Measurements from ENCODE around the gene KRT3. TPM values are rescaled to one million over a fixed set of nuclear protein-coding genes. Genes with fewer than 3 reads are reported as not detected.

KRT3 gene
- total RNA-seq, 2 experiments from 2014 or later = not detected

GRCh38 chr12:52813885-52814709 is 18.2 kb upstream of the KRT3 start, which contains the start of gene KRT4:
Gene KRT4 (minus strand): TSS chr12:52814116. CDS start chr12:52814058, 58 bp downstream.
- Mint-ChIP-seq H3K4me1 (peaks cover 8% of the 10 kb centered on the region), H3K36me3 (no peaks in the 10 kb centered on the region), H3K27me3 (no peaks in the 10 kb centered on the region), H3K9me3 (no peaks in the 10 kb centered on the region), H3K27ac (no peak within 1 kb of the TSS), H3K4me3 (no peak within 1 kb of the TSS)
- no peak for ATAC-seq (ENCODE audit: low read depth)
- POLR2A ChIA-PET = no interaction called here
- DNase-seq = no peak

DNA sequence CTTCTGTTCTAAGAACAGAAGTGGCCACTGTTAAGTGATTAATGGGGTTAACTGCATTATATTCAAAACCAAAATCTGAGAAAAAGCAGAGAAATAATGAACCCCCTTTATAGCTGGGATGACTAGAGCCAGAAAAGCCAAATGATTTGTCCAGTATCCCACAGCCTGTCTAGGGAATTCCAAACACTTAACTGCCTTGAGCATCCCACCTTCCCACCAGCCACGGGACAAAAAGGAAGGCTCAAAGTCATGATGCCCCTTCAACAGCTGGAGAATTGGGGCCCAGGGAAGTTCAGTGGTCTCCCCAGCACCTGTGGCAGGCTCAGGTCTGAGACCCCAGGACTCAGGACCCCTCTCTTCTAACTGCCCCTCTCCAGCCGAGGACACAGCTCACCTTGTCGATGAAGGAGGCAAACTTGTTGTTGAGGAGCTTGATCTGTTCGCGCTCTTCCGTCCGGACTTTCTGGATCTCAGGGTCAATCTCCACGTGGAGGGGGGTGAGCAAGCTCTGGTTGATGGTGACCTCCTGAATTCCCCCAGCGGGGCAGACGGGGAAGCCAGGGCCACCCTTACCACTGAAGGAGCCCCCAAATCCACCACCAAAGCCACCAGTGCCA is 17.4 kb upstream of the KRT3 start:
- DNase-seq (no peak), ATAC-seq (ENCODE audit: low read depth) (no peak)
- no peaks in the 10 kb centered on the region for H3K36me3 Mint-ChIP-seq
- no peak overlapping the region for H3K27ac Mint-ChIP-seq
- peaks cover 8% of the 10 kb centered on the region for H3K4me1 Mint-ChIP-seq
- POLR2A ChIA-PET = no interaction called here
- no peaks in the 10 kb centered on the region for H3K9me3 Mint-ChIP-seq
- no peak overlapping the region for H3K4me3 Mint-ChIP-seq
- H3K27me3 Mint-ChIP-seq = peaks cover 2% of the 10 kb centered on the region

- ATAC-seq (ENCODE audit: low read depth) = no peak
- Mint-ChIP-seq H3K36me3 (no peaks in the 10 kb centered on the region), H3K4me3 (no peak overlapping the region), H3K9me3 (no peaks in the 10 kb centered on the region), H3K27me3 (peaks cover 2% of the 10 kb centered on the region), H3K4me1 (peaks cover 4% of the 10 kb centered on the region), H3K27ac (no peak overlapping the region)
- DNase-seq = no peak
- POLR2A ChIA-PET = no interaction called here
Measured at GRCh38 chr12:52812749-52813148, 16.8 kb upstream of the KRT3 start.

- H3K4me3 Mint-ChIP-seq = no peak overlapping the region
- POLR2A ChIA-PET = no interaction called here
- no peak for ATAC-seq (ENCODE audit: low read depth)
Measured at GRCh38 chr12:52812073-52812400, 16.1 kb upstream of the KRT3 start.

DNA sequence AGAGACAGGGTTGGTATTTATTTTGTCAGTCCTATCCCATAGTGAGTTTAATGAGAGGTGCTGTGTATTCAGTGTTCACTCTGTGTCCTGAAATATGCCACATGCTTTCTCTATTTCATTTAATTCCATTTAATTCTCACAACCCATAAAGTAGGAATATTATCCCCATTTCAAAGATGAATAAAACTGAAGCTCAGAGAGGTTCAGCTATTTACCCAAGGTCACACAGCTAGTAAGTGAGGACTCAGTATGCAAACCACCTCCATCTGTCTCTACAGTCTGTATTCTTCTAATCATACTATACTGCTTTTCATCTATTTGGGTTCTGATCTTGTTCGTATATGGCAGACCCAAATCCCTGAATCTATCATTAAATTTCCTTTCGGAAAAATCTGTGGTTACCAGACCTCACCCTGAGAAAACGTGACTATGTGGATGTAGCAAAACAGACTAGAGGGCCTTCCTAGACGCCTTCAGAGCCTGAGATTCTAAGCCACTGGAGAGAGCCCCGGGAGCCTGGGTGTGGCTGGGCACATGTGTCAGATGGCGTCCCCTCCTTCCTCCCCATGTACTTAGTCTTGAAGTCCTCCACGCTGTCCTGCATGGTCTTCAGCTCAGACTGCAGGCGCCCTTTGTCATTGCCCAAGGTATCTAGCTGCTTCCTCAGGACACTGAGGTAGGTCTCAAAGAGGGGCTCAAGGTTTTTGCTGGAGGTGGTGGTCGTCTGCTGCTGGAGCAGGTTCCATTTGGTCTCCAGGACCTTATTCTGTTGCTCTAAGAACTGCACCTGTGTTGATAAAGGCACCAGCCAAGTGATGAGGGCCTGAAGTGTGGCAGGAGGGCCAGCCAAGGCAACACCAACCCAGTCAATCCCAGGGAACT is 15.5 kb upstream of the KRT3 start:
- DNase-seq (no peak), ATAC-seq (ENCODE audit: low read depth) (no peak)
- H3K27me3 Mint-ChIP-seq = peaks cover 2% of the 10 kb centered on the region
- no peaks in the 10 kb centered on the region for H3K9me3 Mint-ChIP-seq
- no peak overlapping the region for H3K27ac Mint-ChIP-seq
- no peak overlapping the region for H3K4me3 Mint-ChIP-seq
- POLR2A ChIA-PET = no interaction called here
- H3K4me1 Mint-ChIP-seq = no peaks in the 10 kb centered on the region
- no peaks in the 10 kb centered on the region for H3K36me3 Mint-ChIP-seq

More at GRCh38 chr12:52812073-52812400, 16.1 kb upstream of the KRT3 start:
- Mint-ChIP-seq H3K9me3 (no peaks in the 10 kb centered on the region), H3K27ac (no peak overlapping the region), H3K27me3 (peaks cover 2% of the 10 kb centered on the region), H3K36me3 (no peaks in the 10 kb centered on the region), H3K4me1 (no peaks in the 10 kb centered on the region)
- no peak for DNase-seq

DNA sequence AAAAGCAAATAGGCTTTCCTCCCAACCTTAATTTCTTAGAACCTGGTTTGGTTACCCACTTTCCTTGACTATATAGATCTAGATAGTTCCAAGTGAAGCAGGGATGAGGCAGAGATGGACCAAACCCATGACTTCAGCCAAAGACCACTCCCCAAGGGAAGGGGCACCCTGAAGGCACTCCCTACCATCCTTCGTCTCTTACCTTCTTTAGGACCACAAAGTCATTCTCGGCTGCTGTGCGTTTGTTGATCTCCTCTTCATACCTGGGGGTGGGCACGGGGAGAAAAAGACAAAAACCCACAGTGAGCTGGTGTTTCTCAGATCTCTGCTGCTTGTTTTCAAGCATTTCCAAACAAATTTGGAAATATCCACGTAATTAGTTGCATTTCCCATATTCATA is 14.6 kb upstream of the KRT3 start:
- H3K4me3 Mint-ChIP-seq = no peak overlapping the region
- H3K4me1 Mint-ChIP-seq = no peaks in the 10 kb centered on the region
- no peak for ATAC-seq (ENCODE audit: low read depth)
- POLR2A ChIA-PET = no interaction called here
- H3K27ac Mint-ChIP-seq = no peak overlapping the region
- no peaks in the 10 kb centered on the region for H3K9me3 Mint-ChIP-seq
- H3K27me3 Mint-ChIP-seq = peaks cover 5% of the 10 kb centered on the region
- no peak for DNase-seq
- H3K36me3 Mint-ChIP-seq = no peaks in the 10 kb centered on the region

DNA sequence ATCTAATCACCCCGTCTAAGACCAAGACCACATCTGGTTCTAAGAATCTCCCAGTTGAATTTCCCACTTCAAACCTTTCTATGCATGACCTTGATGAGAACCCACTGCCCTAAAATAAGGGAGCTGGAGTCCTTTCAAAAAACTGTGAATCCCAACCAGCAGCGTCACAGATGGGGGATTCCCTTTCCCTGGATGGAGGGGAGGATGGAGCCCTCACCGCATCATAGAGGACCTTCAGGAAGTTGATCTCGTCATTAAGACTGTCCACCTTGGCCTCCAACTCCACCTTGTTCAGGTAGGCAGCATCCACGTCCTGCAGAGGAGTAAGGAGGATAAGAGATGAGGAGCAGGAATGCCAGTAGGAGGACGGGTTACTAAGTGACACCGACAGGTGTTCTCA is 13.2 kb upstream of the KRT3 start:
- Mint-ChIP-seq H3K9me3 (no peaks in the 10 kb centered on the region), H3K27ac (no peak overlapping the region), H3K4me1 (no peaks in the 10 kb centered on the region), H3K27me3 (peaks cover 5% of the 10 kb centered on the region), H3K36me3 (no peaks in the 10 kb centered on the region), H3K4me3 (no peak overlapping the region)
- POLR2A ChIA-PET = no interaction called here
- no peak for DNase-seq
- ATAC-seq (ENCODE audit: low read depth) = no peak

DNA sequence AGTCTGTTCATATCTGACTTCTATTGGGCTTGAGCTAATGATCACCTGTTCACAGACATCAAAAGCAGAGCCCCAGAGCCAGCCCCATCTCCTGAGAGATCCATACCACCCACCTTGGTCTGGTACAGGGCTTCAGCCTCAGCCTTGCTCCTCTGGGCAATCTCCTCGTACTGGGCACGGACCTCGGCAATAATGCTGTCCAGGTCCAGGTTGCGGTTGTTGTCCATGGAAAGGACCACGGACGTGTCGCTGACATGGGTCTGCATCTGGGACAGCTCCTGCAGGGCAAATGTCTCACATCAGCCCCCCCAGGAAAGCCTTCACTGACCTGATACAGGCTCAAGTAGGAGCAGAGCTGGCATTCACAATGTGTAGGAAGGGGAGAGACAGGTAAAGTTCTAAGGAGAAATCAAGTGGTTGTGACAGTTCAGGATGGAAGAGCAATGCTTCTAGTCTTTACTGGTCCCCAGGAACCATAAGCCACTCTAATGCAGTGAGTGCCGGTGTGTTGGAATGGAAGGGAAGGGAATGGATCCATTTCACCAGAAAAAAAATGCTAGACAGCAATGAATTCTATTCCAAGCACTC is 12.8 kb upstream of the KRT3 start:
- Mint-ChIP-seq H3K36me3 (no peaks in the 10 kb centered on the region), H3K9me3 (no peaks in the 10 kb centered on the region), H3K27me3 (peaks cover 5% of the 10 kb centered on the region), H3K4me3 (no peak overlapping the region), H3K27ac (no peak overlapping the region), H3K4me1 (no peaks in the 10 kb centered on the region)
- no peak for ATAC-seq (ENCODE audit: low read depth)
- no peak for DNase-seq
- POLR2A ChIA-PET = no interaction called here

GRCh38 chr12:52807544-52808470 is 11.9 kb upstream of the KRT3 start:
- H3K27ac Mint-ChIP-seq = no peak overlapping the region
- peaks cover 5% of the 10 kb centered on the region for H3K27me3 Mint-ChIP-seq
- H3K9me3 Mint-ChIP-seq = no peaks in the 10 kb centered on the region
- H3K4me1 Mint-ChIP-seq = no peaks in the 10 kb centered on the region
- DNase-seq (no peak), ATAC-seq (ENCODE audit: low read depth) (no peak)
- H3K36me3 Mint-ChIP-seq = no peaks in the 10 kb centered on the region
- POLR2A ChIA-PET = no interaction called here
- no peak overlapping the region for H3K4me3 Mint-ChIP-seq

- H3K27me3 Mint-ChIP-seq = peaks cover 5% of the 10 kb centered on the region
- no peaks in the 10 kb centered on the region for H3K36me3 Mint-ChIP-seq
- no peaks in the 10 kb centered on the region for H3K9me3 Mint-ChIP-seq
- no peak for ATAC-seq (ENCODE audit: low read depth)
- H3K4me1 Mint-ChIP-seq = no peaks in the 10 kb centered on the region
- DNase-seq = no peak
- POLR2A ChIA-PET = no interaction called here
- H3K4me3 Mint-ChIP-seq = no peak overlapping the region
- no peak overlapping the region for H3K27ac Mint-ChIP-seq
Measured at GRCh38 chr12:52806821-52807543, 11.1 kb upstream of the KRT3 start.

GRCh38 chr12:52806169-52806811 is 10.4 kb upstream of the KRT3 start:
- POLR2A ChIA-PET = no interaction called here
- Mint-ChIP-seq H3K36me3 (no peaks in the 10 kb centered on the region), H3K27me3 (peaks cover 5% of the 10 kb centered on the region), H3K9me3 (no peaks in the 10 kb centered on the region), H3K4me3 (no peak overlapping the region), H3K4me1 (no peaks in the 10 kb centered on the region), H3K27ac (no peak overlapping the region)
- ATAC-seq (ENCODE audit: low read depth) (no peak), DNase-seq (no peak)

GRCh38 chr12:52805739-52806138 is 9.8 kb upstream of the KRT3 start:
- no peak for DNase-seq
- Mint-ChIP-seq H3K9me3 (no peaks in the 10 kb centered on the region), H3K27me3 (peaks cover 5% of the 10 kb centered on the region), H3K4me1 (no peaks in the 10 kb centered on the region), H3K36me3 (no peaks in the 10 kb centered on the region), H3K4me3 (no peak overlapping the region), H3K27ac (no peak overlapping the region)
- no peak for ATAC-seq (ENCODE audit: low read depth)
- POLR2A ChIA-PET = no interaction called here
